ENCODE data around the gene IRGQ. TPM values are rescaled to one million over a fixed set of nuclear protein-coding genes. Genes with fewer than 3 reads are reported as not detected.

The IRGQ gene
- total and polyA plus RNA-seq, 8 donors: 4.3 to 14.7 (median 9.3) TPM

GRCh38 chr19:43540381-43540780 is 55.6 kb downstream of the IRGQ start:
- FAIRE-seq (no peak), ATAC-seq (no peak), DNase-seq (no peak)
- WGBS, 2 donors: 96 to 98% methylated on average over 3 of the region's 3 CpGs
- Histone ChIP-seq H3K27ac (no peak overlapping the region), H3K4me3 (no peak overlapping the region), H3K27me3 (no peaks in the 10 kb centered on the region), H3K4me1 (no peaks in the 10 kb centered on the region), H3K36me3 (peaks cover 0 to 11% (median 0%) of the 10 kb centered on the region in 3 donors), H3K9me3 (no peaks in the 10 kb centered on the region)
- TF ChIP-seq CTCF (IDR thresholded peaks at IDR 0.05): no peak
- intact Hi-C loops (cut with DNase I): loop anchor here in 1 of 3 donors (5.0 kb wide), 1 partner anchor 112 kb away; no protein-coding TSS in a partner anchor

- Histone ChIP-seq H3K27me3 (no peaks in the 10 kb centered on the region), H3K4me1 (peaks cover 0 to 4% (median 0%) of the 10 kb centered on the region in 3 donors), H3K27ac (no peak overlapping the region), H3K4me3 (no peak overlapping the region), H3K9me3 (no peaks in the 10 kb centered on the region), H3K36me3 (peaks cover 0 to 5% (median 0%) of the 10 kb centered on the region in 3 donors)
- intact Hi-C loops (cut with DNase I): no loop called here
- ATAC-seq (no peak), DNase-seq (no peak), FAIRE-seq (no peak)
- TF ChIP-seq CTCF (IDR thresholded peaks at IDR 0.05): no peak
Observed at GRCh38 chr19:43538922-43539321, 57.0 kb downstream of the IRGQ start.

GRCh38 chr19:43534816-43535761 is 60.8 kb downstream of the IRGQ start:
- intact Hi-C loops (cut with DNase I): no loop called here
- Histone ChIP-seq H3K9me3 (no peaks in the 10 kb centered on the region), H3K4me3 (no peak overlapping the region), H3K4me1 (peaks cover 0 to 7% (median 0%) of the 10 kb centered on the region in 3 donors), H3K27me3 (no peaks in the 10 kb centered on the region), H3K36me3 (no peaks in the 10 kb centered on the region), H3K27ac (peak overlapping the region in 1 of 4 donors; percentile 86)
- DNase-seq: peak; percentile 60 to 85 (median 72)
- 48 to 60% methylated on average over 43 to 62 of the region's 62 CpGs for WGBS, 2 donors
- no peak for FAIRE-seq
- ATAC-seq: no peak
- peak in 3 of 4 donors; percentile 14 to 44 (median 21) for TF ChIP-seq CTCF (IDR thresholded peaks at IDR 0.05)

Other genes starting within 250 kb of the IRGQ start
- 1 to 10 TPM in 1 of 6 donors, under 1 TPM in 4, not detected in 1; 0.25 to 2.8 (median 0.28) TPM for gene CD177, start 242.4 kb downstream of the IRGQ start, total RNA-seq
- under 1 TPM; 0.14 to 0.42 TPM for gene CD177, start 242.4 kb downstream of the IRGQ start, polyA plus RNA-seq
- not detected for gene TEX101, start 181.2 kb downstream of the IRGQ start, total RNA-seq
- not detected for gene TEX101, start 181.2 kb downstream of the IRGQ start, polyA plus RNA-seq
- gene LYPD3, start 130.5 kb downstream of the IRGQ start, total RNA-seq: under 1 TPM; 0.20 to 0.53 (median 0.31) TPM
- gene LYPD3, start 130.5 kb downstream of the IRGQ start, polyA plus RNA-seq: 1 to 10 TPM in 1 of 2 donors, under 1 TPM in 1; 0.38 to 1.7 TPM
- gene PHLDB3, start 91.4 kb downstream of the IRGQ start, total RNA-seq: 10 to 100 TPM in 2 of 6 donors, 1 to 10 TPM in 4; 7.2 to 12.8 (median 9.5) TPM
- gene PHLDB3, start 91.4 kb downstream of the IRGQ start, polyA plus RNA-seq: 10 to 100 TPM; 22.3 to 33.7 TPM
- 10 to 100 TPM in 5 of 6 donors, 1 to 10 TPM in 1; 8.7 to 21.3 (median 15.9) TPM for gene ETHE1, start 68.9 kb downstream of the IRGQ start, total RNA-seq
- 10 to 100 TPM; 13.6 to 17.3 TPM for gene ETHE1, start 68.9 kb downstream of the IRGQ start, polyA plus RNA-seq
- gene ZNF575, start 62.9 kb downstream of the IRGQ start, total RNA-seq: 1 to 10 TPM in 5 of 6 donors, under 1 TPM in 1; 0.79 to 1.3 (median 1.2) TPM
- 1 to 10 TPM; 1.1 to 1.2 TPM for gene ZNF575, start 62.9 kb downstream of the IRGQ start, polyA plus RNA-seq
- 10 to 100 TPM in 5 of 6 donors, 1 to 10 TPM in 1; 9.3 to 13.5 (median 12.0) TPM for gene XRCC1, start 20.6 kb downstream of the IRGQ start, total RNA-seq
- gene XRCC1, start 20.6 kb downstream of the IRGQ start, polyA plus RNA-seq: 10 to 100 TPM; 15.0 to 19.3 TPM
- gene PINLYP, start 20.3 kb downstream of the IRGQ start, total RNA-seq: 1 to 10 TPM in 2 of 6 donors, under 1 TPM in 4; 0.51 to 1.5 (median 0.60) TPM
- gene PINLYP, start 20.3 kb downstream of the IRGQ start, polyA plus RNA-seq: 1 to 10 TPM; 5.2 to 7.2 TPM
- gene ZNF576, start 461 bp upstream of the IRGQ start, total RNA-seq: 1 to 10 TPM; 5.2 to 8.6 (median 6.2) TPM
- 1 to 10 TPM; 7.5 to 8.4 TPM for gene ZNF576, start 461 bp upstream of the IRGQ start, polyA plus RNA-seq
- gene SRRM5, start 16.0 kb upstream of the IRGQ start, total RNA-seq: under 1 TPM in 4 of 6 donors, not detected in 2; 0.06 to 0.28 (median 0.22) TPM
- gene SRRM5, start 16.0 kb upstream of the IRGQ start, polyA plus RNA-seq: 1 to 10 TPM in 1 of 2 donors, under 1 TPM in 1; 0.87 to 1.3 TPM
- gene ZNF428, start 23.5 kb upstream of the IRGQ start, total RNA-seq: 10 to 100 TPM; 12.0 to 23.7 (median 17.4) TPM
- 10 to 100 TPM; 35.9 to 55.0 TPM for gene ZNF428, start 23.5 kb upstream of the IRGQ start, polyA plus RNA-seq
- gene CADM4, start 43.7 kb upstream of the IRGQ start, total RNA-seq: 10 to 100 TPM in 2 of 6 donors, 1 to 10 TPM in 4; 5.9 to 11.3 (median 7.5) TPM
- gene CADM4, start 43.7 kb upstream of the IRGQ start, polyA plus RNA-seq: 10 to 100 TPM in 1 of 2 donors, 1 to 10 TPM in 1; 9.8 to 10.5 TPM
- gene PLAUR, start 74.0 kb upstream of the IRGQ start, total RNA-seq: 10 to 100 TPM in 2 of 6 donors, 1 to 10 TPM in 4; 1.6 to 24.5 (median 3.1) TPM
- gene PLAUR, start 74.0 kb upstream of the IRGQ start, polyA plus RNA-seq: 1 to 10 TPM; 4.4 to 5.1 TPM
- not detected for gene IRGC, start 119.9 kb upstream of the IRGQ start, total RNA-seq
- gene IRGC, start 119.9 kb upstream of the IRGQ start, polyA plus RNA-seq: not detected
- 10 to 100 TPM in 3 of 6 donors, 1 to 10 TPM in 3; 6.6 to 20.1 (median 10.5) TPM for gene SMG9, start 158.8 kb upstream of the IRGQ start, total RNA-seq
- 10 to 100 TPM; 22.3 to 23.0 TPM for gene SMG9, start 158.8 kb upstream of the IRGQ start, polyA plus RNA-seq
- gene KCNN4, start 184.8 kb upstream of the IRGQ start, total RNA-seq: 1 to 10 TPM in 3 of 6 donors, under 1 TPM in 3; 0.43 to 2.6 (median 0.82) TPM
- 1 to 10 TPM; 1.3 to 1.5 TPM for gene KCNN4, start 184.8 kb upstream of the IRGQ start, polyA plus RNA-seq
- 1 to 10 TPM in 1 of 6 donors, under 1 TPM in 5; 0.09 to 1.2 (median 0.24) TPM for gene LYPD5, start 206.3 kb upstream of the IRGQ start, total RNA-seq
- gene LYPD5, start 206.3 kb upstream of the IRGQ start, polyA plus RNA-seq: under 1 TPM; 0.42 to 0.49 TPM
- 1 to 10 TPM; 3.0 to 7.7 (median 3.9) TPM for gene ZNF283, start 231.2 kb upstream of the IRGQ start, total RNA-seq
- gene ZNF283, start 231.2 kb upstream of the IRGQ start, polyA plus RNA-seq: 1 to 10 TPM; 1.9 to 2.0 TPM

Data from pancreas (tissue), 10 donors.